ENCODE measurements around the gene CCL17.
"Not testable (repeated sequence)": the region's sequence is repeated elsewhere in the genome, so short reads cannot be mapped to it uniquely, and the experiment has no call there.

CCL17 gene

DNA sequence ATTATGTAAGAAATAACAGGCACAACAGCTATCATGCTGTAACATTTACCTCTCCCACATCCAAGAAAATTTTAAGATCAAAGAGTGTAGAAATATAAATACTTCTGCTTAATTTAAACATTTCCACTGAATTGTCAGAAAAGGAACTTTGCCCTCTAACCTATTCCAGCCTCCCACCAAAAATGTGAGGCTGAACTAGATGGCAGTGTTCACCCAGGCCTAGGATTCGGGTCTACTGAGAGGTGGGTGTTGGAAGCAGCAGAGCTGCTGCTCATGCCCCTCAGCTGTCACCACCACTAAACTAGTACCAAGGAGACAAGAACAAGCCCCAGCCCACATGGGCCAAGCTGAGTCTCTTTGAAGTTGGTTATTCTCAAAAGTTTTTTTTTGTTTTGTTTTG is 31.3 kb downstream of the CCL17 start:
- no peak for DNase-seq

- not testable (repeated sequence) for DNase-seq
These were observed 35.4 kb downstream of the CCL17 start for GRCh38 chr16:57439947-57440346.

DNA sequence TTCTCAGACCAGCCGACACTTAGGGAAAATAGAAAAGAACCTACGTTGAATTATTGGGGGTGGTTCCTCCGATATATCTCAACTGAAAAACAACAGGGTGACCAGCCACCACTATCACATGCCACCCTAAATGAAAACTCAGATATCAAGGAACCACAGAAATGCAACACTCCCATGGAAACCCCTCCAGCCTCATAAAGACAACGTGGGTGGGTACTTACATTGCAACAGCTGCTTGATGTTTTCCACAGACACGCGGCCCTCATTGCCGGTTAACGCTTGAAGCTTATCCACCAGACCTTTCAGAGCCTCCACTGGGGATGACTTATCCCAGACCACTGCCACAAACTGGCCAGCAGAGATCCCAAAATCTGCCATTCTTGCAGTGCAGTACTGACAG is 36.0 kb downstream of the CCL17 start:
- DNase-seq, result not testable (repeated sequence)

DNA sequence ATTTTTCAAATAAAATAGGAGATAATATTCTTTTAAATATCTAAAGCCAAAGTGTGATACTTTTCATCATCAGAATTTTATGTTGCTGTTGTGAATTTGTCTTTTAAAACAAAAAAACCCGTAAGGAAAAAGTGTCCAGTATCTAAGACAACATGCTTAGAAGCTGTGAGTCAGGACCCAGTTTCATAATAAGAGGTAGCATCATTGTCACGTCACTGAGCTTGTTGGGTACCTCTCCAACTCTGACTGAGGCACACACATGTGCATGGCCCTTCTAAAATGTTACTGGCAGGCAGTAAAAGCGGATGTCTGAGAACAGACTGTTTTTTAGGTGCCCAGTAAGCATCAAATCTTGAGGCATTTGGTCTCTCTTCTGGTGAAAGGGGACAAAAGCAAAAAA is 40.1 kb downstream of the CCL17 start:
- DNase-seq, result no peak

GRCh38 chr16:57445510-57445909 is 40.9 kb downstream of the CCL17 start:
- no peak for DNase-seq

DNA sequence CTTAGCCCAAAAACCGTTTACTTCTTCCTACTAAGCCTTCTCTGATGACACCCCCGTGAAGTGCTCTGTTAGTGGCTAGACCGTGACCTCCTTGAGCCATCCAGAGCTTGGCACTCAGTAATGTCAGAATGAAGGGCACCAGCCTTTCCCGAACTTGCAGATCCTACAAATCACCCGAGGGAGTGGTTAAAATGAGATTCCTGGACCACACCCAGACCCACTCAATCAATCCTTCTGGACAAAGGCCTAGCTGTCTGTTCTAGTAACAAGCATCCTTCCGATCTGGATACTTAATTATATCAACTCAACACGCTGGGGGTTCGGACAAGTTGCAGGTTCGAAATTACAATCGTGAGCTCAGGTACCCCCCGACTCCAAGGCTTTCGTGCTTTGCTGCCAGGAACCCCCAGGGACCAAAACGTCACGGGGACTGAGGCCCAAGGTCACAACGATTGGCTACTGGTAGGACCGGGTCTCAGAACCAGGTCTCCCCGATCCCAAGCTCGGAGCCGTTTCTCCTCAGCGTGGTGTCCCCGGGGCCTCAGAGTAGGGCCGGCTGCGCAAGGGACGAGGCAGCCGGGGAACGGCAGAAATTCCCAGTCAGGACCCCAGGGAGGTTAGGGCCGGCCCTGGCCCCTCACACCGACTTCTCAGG is 42.1 kb downstream of the CCL17 start:
- DNase-seq, result peak; percentile 42

GRCh38 chr16:57447186-57447962 is 42.8 kb downstream of the CCL17 start, which contains the start of the genes CIAPIN1 and COQ9:
Gene CIAPIN1, minus strand, starts transcription at chr16:57447385. Its CDS starts 6,457 bp downstream, at chr16:57440928.
Gene COQ9, plus strand, starts transcription at chr16:57447479. Its CDS starts 27 bp downstream, at chr16:57447506.
- DNase-seq, result peak; percentile 87

GRCh38 chr16:57452021-57452420 is 47.5 kb downstream of the CCL17 start:
- no peak for DNase-seq

DNA sequence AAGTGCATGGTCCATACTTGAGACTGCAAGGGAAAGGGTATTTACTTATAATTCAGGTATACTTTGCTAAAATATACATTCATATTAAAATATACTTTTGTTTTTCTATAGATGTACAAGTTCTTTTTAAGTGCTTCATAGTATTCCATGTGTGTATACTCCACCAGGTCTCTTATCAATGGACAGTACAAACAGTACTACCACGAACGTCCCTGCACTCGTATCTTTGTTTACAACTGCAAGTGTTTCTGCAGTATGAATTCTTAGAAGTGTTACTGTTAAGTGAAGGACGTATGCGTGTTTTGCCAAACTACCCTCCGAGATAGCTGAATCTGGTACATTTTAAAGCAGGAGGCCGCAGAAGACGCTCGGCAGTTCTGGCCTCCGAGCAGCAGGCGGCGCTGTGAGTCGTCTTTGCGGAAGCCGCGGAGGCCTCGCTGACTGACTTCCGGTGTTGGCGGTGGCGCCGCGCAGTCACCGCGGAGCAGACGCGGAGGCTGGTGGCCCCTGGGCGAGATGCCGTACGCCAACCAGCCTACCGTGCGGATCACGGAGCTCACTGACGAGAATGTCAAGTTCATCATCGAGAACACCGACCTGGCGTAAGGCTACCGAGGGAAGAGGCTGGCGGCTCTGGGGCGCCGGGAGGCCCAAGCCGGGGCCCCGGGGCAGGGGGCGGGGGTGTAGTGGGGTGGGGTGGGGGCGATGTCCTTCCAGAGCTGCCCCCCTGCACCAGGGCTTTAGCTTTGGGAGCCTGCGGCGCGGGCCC is 57.8 kb downstream of the CCL17 start, which contains the start of gene POLR2C:
Gene POLR2C (plus strand): TSS at position 471 of the 769 bp plus-strand sequence. CDS start 46 bp downstream, at position 517.
- peak; percentile 72 for DNase-seq

- no peak for DNase-seq
These were observed 58.4 kb downstream of the CCL17 start for GRCh38 chr16:57462978-57463362.

GRCh38 chr16:57464523-57464922 is 60.0 kb downstream of the CCL17 start:
- no peak for DNase-seq

Measured in NCI-H1092 treated with DMSO at 0.1 percent for 48 hours (cell line).